GM12891 (cell line): ENCODE results near the gene CCDC73. TPM values are rescaled to one million over a fixed set of nuclear protein-coding genes. Genes with fewer than 3 reads are reported as not detected.

Experiments
- DNase-seq: peaks from one replicate; pipeline ENCODE4 v3.0.0; 2011; ENCODE audit warnings: low spot score; ENCODE audit not compliant: insufficient read length
- FAIRE-seq: peaks from 2 replicates; lab custom pipeline; 2011; peaks lifted over from hg19 to GRCh38; lab: Jason Lieb, UNC
- PAX5 ChIP-seq: IDR thresholded peaks from 2 replicates; pipeline ENCODE4 v1.6.1; 2011; ENCODE audit warnings: low read length, moderate library complexity, mild to moderate bottlenecking; ENCODE audit not compliant: insufficient read depth, severe bottlenecking
- POLR2A ChIP-seq: IDR thresholded peaks from 2 replicates; pipeline ENCODE4 v1.6.1; 2011; ENCODE audit warnings: low read depth, low read length, control low read depth
- POLR2AphosphoS5 ChIP-seq: IDR thresholded peaks from 2 replicates; pipeline ENCODE4 v1.6.1; 2011; ENCODE audit warnings: low read depth, low read length, control low read depth
- POU2F2 ChIP-seq: IDR thresholded peaks from 2 replicates; pipeline ENCODE4 v1.6.1; 2011; ENCODE audit warnings: low read depth, mild to moderate bottlenecking, control low read depth, low read length, moderate library complexity
- SPI1 ChIP-seq: IDR thresholded peaks from 2 replicates; pipeline ENCODE4 v1.6.1; 2011; ENCODE audit warnings: low read depth, low read length, control low read depth
- TAF1 ChIP-seq: IDR thresholded peaks from 2 replicates; pipeline ENCODE4 v1.6.1; 2011; ENCODE audit warnings: low read depth, low read length, control low read depth
- polyA plus RNA-seq: library from polyadenylated mRNA; unstranded; fragments of >200 nt; gene quantifications from one replicate; pipeline ENCODE4 v1.2.1, GENCODE V29; 2012; ENCODE audit warnings: low read depth, missing spikeins, inconsistent platforms; ENCODE audit not compliant: missing spikeins

CCDC73 gene
- 0.17 TPM for polyA plus RNA-seq

GRCh38 chr11:32794439-32794838, at the start of gene CCDC73:
Gene CCDC73, minus strand, starts transcription at chr11:32794662. Its CDS starts 34,419 bp downstream, at chr11:32760243.
- FAIRE-seq: no peak

GRCh38 chr11:32843544-32843943, 49.1 kb upstream of the CCDC73 start:
- TF ChIP-seq POLR2AphosphoS5: no peak
- no peak for TF ChIP-seq POU2F2
- no peak for TF ChIP-seq TAF1
- no peak for TF ChIP-seq POLR2A
- TF ChIP-seq SPI1: no peak
- TF ChIP-seq PAX5: no peak
- DNase-seq: no peak
- FAIRE-seq: no peak

More at GRCh38 chr11:32794439-32794838, at the start of gene CCDC73:
- no peak for TF ChIP-seq SPI1
- TF ChIP-seq POLR2A: no peak
- TF ChIP-seq PAX5: no peak
- no peak for TF ChIP-seq POU2F2
- TF ChIP-seq POLR2AphosphoS5: no peak
- TF ChIP-seq TAF1: no peak
- DNase-seq: no peak

- DNase-seq (no peak), FAIRE-seq (no peak)
- TF ChIP-seq PAX5 (no peak), POLR2AphosphoS5 (no peak), SPI1 (no peak), POLR2A (no peak), POU2F2 (no peak), TAF1 (no peak)
Measured at GRCh38 chr11:32840587-32840986, 46.1 kb upstream of the CCDC73 start.

- TF ChIP-seq TAF1 (no peak), POLR2AphosphoS5 (no peak), SPI1 (no peak), POLR2A (no peak), POU2F2 (no peak), PAX5 (no peak)
- FAIRE-seq (no peak), DNase-seq (no peak)
Measured at GRCh38 chr11:32839308-32839707, 44.8 kb upstream of the CCDC73 start.

GRCh38 chr11:32838505-32839274, 44.2 kb upstream of the CCDC73 start:
- TF ChIP-seq POU2F2: no peak
- TF ChIP-seq POLR2A: no peak
- TF ChIP-seq TAF1: no peak
- TF ChIP-seq PAX5: no peak
- no peak for TF ChIP-seq POLR2AphosphoS5
- TF ChIP-seq SPI1: no peak
- no peak for FAIRE-seq
- no peak for DNase-seq

GRCh38 chr11:32836946-32837345, 42.5 kb upstream of the CCDC73 start:
- no peak for DNase-seq
- FAIRE-seq: no peak
- no peak for TF ChIP-seq SPI1
- TF ChIP-seq PAX5: no peak
- TF ChIP-seq POLR2AphosphoS5: no peak
- no peak for TF ChIP-seq POU2F2
- TF ChIP-seq POLR2A: no peak
- TF ChIP-seq TAF1: no peak

GRCh38 chr11:32833921-32834320, 39.5 kb upstream of the CCDC73 start:
- DNase-seq (no peak), FAIRE-seq (no peak)
- TF ChIP-seq POLR2A (no peak), SPI1 (no peak), POU2F2 (no peak), TAF1 (no peak), PAX5 (no peak), POLR2AphosphoS5 (no peak)

- DNase-seq (no peak), FAIRE-seq (no peak)
- TF ChIP-seq POU2F2: no peak
- no peak for TF ChIP-seq POLR2AphosphoS5
- TF ChIP-seq TAF1: no peak
- TF ChIP-seq POLR2A: no peak
- TF ChIP-seq PAX5: no peak
- no peak for TF ChIP-seq SPI1
Measured at GRCh38 chr11:32831221-32831620, 36.8 kb upstream of the CCDC73 start.

- FAIRE-seq: no peak
- no peak for DNase-seq
- TF ChIP-seq SPI1: no peak
- no peak for TF ChIP-seq POU2F2
- TF ChIP-seq PAX5: no peak
- no peak for TF ChIP-seq POLR2AphosphoS5
- no peak for TF ChIP-seq POLR2A
- no peak for TF ChIP-seq TAF1
Measured at GRCh38 chr11:32830796-32831195, 36.3 kb upstream of the CCDC73 start.

- TF ChIP-seq PAX5 (no peak), POU2F2 (no peak), POLR2AphosphoS5 (no peak), TAF1 (no peak), POLR2A (no peak), SPI1 (no peak)
- peak; percentile 38 for FAIRE-seq
Measured at GRCh38 chr11:32830413-32830738, 35.9 kb upstream of the CCDC73 start.

More at GRCh38 chr11:32830413-32830738, 35.9 kb upstream of the CCDC73 start:
- DNase-seq: no peak
